Occipital lobe (tissue), 2 donors: ENCODE measurements around the gene GFRA1. TPM values are rescaled to one million over a fixed set of nuclear protein-coding genes. Genes with fewer than 3 reads are reported as not detected.

Experiments used
- DNase-seq: peaks from one replicate; lab custom pipeline; 2025; lab: John Stamatoyannopoulos, UW
- total RNA-seq: library from RNA; depleted of rRNA; stranded (reverse); fragments of >200 nt; gene quantifications from one replicate; pipeline ENCODE4 v1.2.3, GENCODE V29; 2014

The GFRA1 gene, protein sequence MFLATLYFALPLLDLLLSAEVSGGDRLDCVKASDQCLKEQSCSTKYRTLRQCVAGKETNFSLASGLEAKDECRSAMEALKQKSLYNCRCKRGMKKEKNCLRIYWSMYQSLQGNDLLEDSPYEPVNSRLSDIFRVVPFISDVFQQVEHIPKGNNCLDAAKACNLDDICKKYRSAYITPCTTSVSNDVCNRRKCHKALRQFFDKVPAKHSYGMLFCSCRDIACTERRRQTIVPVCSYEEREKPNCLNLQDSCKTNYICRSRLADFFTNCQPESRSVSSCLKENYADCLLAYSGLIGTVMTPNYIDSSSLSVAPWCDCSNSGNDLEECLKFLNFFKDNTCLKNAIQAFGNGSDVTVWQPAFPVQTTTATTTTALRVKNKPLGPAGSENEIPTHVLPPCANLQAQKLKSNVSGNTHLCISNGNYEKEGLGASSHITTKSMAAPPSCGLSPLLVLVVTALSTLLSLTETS
- total RNA-seq: 4.7 TPM

DNA sequence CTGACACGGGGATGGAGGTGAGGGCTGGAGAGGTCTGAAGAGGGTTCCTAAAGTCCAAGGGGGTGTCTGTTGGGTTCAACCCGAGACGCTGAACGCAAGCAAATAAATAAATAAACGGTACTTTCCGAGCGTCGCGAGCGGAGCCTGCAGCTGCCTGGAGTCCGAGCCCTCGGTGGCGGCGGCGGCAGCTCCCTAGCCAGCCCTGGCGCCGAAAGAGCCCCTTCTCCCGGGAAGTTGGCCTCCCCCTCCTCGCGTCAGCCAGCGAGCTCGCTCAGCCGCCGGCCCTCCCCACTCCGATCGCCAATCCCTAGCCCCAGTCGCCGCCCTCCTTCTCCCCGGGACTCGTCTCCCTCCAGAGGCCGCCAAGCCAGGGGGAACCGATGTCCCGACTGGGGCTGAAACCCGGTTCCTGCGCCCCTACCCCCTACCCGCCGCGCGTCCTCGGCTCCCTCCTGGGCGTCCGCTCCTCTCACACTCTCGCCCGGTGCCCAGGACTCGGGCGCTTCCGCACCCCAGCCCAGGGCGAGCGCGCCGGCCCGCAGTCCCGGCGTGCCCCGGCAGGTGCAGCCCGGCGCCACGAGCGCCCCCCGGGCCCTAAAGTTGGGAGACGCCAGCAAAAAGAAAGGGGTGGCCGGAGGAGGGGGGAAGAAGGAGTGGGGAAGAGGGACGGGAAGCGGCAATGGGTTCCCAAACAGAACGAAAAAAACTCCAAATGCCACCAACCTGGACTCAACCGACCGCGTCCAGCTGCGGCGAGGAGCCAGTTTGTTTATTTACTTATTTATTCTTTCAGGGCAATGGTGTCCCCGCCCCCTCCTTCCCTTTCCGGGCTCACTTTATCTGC, at the start of gene GFRA1:
TSS of gene GFRA1 (minus strand) at position 767 of the 844 bp plus-strand sequence. CDS start 1,177 bp downstream, outside the sequence.
- DNase-seq: no peak

DNA sequence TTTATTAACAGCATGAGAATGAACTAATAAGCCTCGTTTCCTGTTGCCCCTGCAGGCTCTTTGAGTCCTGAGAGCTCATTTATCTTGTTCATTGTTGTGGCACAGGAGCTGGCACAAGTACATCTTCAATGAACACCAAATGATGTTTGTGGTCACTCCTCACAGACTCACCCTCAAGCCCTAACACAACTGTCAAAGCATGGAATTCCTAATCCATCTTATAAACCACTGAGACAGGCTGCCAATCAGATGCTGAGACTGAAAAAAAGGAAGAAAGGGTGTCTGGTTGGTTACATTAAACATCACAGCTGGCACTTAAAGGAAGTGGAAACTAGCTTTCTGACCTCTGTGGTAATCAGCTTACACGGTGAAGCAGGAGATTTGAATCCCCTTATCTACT, 43.5 kb upstream of the GFRA1 start:
- no peak for DNase-seq

DNA sequence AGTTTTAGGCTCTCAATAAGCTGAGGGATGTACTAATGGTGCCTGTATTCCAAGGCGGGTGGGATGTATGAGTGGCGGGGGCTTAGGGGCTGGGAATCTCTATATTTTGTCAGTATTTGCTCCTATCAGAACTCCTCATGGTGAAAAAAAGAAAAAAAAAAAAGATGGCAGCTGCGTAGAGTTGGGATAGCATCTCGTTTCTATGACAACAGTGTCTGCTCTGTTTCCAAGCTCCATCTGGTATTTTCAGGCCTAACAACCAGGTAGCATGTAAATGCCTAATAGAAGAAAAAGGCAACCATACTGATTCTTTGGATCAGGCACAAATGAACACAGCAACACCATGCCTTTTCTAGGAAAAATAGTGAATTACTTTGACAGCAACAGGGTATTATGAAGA, 39.5 kb upstream of the GFRA1 start:
- no peak for DNase-seq

DNA sequence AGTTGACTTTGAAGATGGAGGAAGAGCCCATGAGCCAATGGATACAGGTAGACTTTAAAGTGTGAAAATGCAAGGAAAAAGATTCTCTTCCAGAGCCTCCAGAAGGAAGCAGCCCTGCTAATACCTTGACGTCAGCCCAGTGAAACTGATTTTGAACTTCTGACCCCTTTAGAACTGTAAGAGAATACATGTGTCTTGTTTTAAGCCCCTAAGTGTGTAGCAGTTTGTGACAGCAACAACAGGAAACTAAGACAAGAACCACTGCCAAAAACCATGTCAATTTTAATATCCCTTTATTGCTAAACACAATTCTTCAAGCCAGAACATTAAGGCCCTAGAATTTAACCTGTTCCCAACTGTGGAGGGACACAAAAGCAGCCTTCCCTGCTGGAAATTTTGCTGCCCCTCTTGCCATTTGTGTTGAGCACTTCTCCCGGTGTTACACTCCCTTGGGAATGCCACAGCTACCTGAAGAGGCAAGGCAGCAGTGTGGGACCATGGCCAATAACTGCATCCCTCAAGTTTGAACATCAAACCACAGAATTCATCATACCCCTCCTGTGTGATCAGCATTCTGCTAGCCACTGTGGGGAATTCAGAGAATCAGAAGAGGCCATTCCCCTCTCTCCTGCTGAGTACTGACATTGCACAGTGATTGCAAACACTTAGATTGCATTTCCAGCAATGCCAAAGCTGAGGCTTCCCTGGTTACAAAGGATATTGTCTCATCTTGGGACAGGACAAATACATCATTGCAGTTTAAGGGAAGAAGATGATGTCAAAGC, 38.9 kb upstream of the GFRA1 start:
- DNase-seq: no peak

DNA sequence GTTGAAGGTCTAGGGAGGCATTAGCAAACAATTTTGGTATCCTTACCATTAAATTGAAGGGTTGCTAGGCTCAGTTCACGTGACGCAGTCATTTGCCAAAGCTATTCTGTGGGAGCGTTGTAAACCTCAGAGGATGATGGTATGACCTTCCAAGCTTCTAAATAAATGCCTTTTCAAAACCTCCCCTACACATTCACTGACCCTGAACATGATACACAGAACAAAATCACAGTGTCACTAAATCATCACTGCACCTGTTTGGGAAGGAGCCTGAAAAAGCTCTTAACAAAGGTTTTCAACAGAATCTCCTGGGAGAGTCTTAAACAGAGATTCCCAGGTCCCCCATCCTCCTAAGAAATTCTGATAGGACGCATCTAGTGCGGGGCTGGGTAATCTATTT, 38.0 kb upstream of the GFRA1 start:
- DNase-seq: no peak

DNA sequence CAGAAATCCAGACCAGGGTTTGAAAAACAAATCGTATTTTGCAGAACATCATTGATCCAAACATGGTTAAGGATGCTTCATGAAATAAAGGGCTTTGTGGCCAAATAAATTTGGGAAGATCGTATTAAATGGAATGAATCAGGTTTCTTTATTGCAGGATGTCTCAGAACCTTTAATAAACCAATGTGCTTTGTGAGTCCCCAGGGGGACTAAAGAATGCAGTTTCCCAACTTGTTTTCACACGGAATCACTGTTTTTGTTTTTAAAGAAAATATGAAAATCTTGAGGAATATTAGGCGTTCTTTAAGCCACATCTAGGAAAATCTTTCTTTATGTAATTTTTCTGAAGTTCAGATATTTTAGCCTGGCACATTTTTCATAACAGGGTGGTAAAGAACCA, 34.4 kb upstream of the GFRA1 start:
- no peak for DNase-seq

DNA sequence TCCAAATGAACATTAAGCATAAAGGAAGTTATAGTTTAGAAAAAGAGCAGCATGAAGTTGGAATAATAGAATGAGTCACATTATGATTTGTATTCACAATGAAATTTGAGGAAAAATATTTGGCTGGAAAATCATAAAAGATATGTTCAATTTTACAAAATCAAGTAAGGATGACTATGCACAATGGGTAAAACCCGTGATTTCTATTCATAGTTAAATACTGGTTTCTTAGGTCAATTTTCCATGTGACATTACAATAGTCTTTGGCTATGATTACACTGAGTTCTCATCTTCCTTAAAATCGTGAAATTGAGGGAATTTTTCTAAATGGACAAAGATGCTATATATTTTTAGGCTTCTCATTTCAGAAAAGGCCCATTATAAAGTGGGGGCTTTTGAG, 33.8 kb upstream of the GFRA1 start:
- DNase-seq: no peak

DNA sequence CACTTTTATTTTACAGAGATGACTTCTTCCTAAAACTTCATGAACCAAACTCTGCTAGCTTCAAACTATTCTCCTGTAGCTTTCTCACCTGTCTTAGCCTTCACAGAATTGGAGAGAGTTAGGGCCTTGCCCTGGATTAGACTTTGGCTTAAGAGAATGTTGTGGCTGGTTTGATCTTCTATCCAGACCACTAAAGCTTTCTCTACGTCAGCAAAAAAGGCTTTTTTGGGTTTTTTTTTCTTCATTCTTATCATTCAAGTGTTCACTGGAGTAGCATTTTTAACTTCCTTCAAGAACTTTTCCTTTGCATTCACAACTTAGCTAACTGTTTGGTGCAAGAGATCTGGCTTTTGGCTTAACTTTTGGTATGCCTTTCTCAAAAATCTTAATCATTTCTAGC, 31.9 kb upstream of the GFRA1 start:
- no peak for DNase-seq

DNA sequence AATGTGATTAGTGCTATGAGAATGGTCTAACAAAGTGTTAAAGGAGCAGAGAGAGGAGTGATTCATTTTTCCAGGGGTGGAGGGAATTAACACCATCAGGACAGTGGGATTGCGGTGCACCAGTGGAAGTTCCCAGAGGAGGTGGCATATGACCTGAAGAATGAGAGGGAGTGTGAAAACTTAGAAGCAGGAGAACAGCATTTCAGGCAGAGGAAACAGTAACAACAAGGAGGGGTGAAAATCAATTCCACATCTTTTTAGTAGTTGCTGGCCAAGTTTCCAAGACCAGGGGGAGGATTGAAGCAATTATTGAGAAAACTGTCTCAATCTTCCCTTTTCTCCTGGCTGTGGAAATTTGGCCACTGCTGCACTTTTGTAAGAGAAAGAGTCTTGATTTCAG, 27.5 kb upstream of the GFRA1 start:
- DNase-seq: no peak

DNA sequence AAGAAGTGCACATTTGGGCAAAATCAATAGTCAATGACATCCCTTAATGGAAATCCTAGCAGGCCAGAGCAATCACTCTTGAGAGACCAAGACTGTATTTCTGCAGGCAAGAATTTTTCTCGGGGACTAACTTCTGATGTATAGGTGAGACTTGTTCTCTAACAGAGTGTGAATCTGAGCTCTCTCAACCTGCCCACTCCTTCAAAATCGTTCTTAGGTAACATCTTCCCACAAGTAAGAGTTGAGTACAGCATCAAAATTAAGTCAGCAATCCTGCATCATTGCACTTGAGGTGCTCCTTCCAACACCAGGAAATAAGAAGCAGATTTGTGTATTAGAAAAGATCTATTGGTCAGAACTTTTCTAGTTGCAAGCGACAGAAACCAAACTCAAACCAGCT, 25.6 kb upstream of the GFRA1 start:
- no peak for DNase-seq

DNA sequence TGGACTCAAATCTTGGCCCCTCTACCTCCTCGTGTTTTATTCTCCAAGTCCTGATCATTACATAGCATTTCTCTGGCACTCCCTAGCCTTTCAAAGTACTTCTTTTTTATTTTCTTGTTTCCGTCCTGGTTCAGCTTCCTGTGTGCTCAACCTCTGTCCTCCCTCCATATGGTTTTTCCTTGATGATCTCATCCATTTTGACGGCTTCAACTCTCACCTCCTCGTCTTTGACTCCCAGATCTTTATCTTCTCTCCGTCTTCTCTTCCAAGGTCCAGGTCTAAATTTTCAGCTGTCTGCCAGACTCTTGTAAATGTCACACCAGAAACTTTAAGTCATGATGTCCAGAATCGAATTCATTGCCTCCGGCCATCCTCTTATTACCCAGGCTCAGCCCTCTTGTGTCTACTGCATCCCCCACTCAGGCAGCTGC, 23.3 kb upstream of the GFRA1 start:
- no peak for DNase-seq

DNA sequence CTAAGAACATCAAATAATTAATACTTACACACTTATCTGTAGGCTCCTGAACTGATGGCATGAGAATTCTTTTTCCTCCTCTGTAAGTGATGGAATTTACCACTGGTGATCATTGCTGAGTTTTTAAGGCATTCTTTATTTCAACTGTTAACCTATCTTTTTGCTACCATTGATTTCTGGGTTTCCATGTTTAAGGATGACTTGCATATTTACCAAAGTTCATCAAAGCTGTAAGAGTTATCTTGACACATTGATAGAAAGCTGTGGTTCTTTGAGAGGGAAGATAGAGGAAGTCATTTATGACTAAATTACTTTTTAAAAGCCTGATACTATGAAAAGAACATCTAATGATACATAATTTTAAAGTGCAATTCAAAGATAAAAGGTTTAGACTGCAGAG, 19.5 kb upstream of the GFRA1 start:
- no peak for DNase-seq

DNA sequence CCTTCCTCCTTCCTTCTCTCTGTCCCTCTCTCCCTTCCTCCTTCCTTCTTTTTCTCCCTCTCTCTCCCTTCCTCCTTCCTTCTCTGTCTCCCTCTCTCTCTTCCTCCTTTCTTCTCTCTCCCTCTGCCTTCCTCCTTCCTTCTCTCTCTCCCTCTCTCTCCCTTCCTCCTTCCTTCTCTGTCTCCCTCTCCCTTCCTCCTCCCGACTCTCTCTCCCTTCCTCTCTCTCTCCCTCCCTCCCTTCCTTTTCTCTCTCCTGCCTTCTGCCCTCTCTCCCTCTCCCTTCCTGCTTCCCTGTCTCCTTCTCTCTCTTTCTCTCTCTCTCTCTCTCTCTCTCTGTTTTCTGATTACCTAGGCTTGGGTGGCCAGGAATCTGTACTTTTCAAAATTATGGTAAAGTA, 16.6 kb upstream of the GFRA1 start:
- no peak for DNase-seq

DNA sequence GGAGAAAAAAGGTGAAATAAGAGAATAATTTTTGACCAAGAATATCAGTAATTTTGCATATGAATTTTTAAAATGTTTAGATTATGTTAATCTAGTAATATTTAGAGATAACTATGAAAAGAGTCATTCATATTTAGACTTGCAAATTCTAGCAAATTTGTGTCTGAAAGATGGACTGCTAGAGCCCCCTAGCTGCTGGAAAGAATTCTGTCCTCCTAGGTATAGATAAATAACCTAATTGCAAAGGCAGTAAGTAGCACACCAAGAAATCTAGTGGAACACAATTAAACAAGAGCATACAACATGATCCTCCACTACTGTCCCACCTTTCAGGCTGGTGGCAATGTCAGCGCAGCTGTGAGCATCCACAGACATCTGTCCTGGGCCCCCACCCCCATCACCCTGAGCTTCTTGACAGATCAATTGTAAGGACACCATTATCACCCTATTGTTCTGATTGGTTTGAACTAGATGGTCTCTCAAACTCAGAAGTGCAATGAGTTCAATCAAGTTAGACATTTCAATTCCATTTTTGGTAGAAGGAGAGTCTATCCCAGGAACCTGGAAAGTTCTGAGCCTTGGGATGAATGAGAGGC, 15.0 kb upstream of the GFRA1 start:
- DNase-seq: no peak

DNA sequence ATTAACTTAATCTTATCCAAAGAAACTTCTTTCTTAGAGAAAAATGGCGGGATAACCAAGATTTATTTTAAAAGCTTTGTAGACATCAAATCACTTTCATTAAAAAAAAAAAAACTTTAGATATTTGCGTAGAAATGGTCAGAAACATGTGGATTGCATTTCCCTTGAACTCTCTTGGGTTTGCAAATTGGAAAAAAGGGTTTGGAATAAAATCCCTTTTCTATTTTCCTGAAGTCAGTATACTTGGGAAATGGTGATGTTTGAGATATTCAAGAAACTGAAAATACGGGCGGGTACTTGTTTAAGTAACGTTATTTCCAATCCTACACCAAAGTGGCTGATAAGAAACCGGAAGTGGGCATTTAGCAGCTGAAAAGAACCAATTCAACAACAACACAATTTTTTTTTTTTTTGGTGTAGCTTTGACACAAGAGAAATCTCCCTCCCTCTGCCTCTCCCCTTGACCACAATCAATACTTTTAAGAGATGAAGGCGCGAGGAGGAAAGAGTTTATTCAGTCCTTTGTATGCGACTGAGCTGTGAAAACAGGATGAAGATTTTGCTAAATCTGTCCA, 13.7 kb upstream of the GFRA1 start:
- DNase-seq: no peak

DNA sequence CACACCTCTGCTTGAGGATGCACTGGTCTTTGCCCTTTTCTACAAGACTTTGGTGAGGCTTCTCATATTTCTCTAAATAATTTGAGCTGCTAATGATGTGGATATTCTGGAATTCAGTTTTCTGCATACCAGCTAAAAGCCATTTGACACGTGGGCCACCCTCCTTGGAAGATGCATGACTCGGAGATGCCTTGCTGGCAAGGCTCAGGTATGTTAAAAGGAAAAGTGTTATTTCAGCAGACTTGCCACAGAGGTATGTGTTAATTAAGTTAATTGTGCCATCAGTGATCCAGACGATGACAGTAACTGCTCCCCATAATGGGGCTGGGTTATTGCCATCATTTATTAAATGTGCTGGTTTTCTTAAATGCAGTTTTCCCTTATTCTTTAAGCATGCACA, 8.8 kb upstream of the GFRA1 start:
- DNase-seq: no peak

DNA sequence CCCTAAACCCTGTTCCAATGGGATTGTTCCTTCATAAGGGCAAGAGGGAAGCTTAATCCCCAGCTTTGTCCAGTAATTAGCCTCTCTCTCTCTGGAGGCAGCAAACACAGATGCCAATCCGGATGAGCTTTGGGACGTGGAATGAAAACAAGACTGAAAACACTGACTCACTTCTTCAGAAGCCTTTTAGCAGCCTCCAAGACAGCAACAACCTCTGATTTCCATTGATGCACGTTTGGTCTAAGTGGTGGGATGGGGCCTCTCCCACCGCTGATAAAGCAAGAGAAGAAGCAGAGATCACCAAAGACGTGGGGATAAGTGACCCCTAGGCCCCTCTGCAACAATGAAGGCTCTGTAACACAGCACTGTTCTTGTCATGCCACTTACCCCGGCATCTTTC, 5.8 kb upstream of the GFRA1 start:
- no peak for DNase-seq

DNA sequence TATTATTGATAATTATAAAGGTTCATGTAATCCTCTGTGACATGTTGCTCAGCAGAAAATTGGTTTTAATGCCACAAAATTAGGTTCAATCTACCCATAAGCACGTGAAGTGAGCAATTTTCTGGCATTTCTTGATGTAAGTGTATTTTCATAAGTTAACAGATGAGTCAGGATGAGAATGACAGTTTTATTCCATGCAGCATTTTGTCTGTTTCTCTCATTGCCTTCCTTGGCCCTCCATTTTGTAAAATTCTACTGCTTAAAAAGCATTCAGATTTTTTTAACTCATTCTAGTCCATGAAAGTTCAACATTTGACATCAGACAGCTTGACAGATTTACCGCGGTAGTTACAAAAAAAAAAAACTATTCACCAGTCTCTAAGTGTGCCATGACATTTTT, 4.0 kb upstream of the GFRA1 start:
- no peak for DNase-seq

DNA sequence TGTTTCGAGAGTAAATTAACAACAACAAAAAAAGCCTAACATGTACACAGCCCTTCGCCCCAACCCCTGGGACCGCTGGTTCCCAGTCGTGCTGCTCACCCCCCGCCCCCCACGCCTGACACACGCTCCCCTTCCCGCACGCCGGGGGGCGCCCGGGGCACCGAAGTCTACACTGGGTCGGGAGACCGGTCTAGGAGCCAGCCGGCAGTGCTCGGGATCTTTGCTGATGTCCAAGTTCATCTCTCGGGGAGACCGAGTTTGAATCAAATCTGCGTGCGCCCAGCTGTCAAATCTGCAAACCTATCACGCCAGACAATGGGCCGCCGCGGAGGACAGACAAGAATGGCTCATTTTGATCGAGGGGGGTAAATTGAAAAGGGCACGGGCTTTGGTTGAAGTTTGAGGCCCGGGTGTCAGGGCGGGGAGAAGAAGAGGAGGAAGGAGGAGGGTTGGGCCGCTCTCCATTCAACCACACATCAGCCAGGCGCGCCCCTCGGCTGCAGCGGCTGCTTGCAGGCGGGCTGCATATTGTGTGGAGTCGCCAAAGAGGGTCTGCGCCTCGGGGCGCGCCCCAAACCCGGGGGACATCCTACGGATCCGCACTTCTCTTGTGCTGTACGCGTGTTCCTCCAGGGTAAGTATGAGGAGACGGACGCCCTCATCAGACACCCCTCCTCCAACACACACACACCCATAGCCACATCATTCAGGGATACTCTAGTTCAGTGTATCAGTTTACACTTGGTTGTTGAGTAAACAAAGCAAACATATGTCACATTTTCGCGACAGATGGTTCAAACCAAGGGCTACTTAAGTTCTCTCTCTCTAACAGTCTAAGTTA, 1.3 kb upstream of the GFRA1 start:
- DNase-seq: no peak
